ENCODE data around the gene CLCN1.

CLCN1 gene

DNA sequence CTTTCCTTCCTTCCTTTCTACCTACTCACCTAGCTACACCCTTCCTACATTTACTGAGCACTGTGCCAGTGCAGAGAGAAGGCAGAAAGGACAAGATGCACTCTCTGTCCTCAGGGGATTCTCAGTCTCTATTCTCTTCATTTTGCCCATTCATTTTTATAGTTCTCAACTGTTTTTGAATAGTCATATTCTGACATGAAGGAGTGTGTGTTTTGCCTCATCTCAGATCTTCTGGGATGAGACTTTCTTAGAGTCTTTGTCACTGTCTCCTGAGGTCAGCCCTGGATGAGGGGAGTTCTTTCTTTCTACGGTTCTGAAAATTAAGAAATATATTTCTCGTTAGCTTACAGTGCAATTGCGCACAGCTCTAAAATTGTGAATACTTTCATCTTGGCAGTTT lies 21.3 kb downstream of the CLCN1 start:
- no peaks in the 10 kb centered on the region for H3K9me3 Mint-ChIP-seq
- H3K27ac Mint-ChIP-seq: no peak overlapping the region
- H3K36me3 Mint-ChIP-seq (ENCODE audit: low read depth): no peaks in the 10 kb centered on the region
- H3K4me1 Mint-ChIP-seq (ENCODE audit: low read depth): no peaks in the 10 kb centered on the region
- H3K4me3 Mint-ChIP-seq: no peak overlapping the region
- H3K27me3 Mint-ChIP-seq: peaks cover 18% of the 10 kb centered on the region

DNA sequence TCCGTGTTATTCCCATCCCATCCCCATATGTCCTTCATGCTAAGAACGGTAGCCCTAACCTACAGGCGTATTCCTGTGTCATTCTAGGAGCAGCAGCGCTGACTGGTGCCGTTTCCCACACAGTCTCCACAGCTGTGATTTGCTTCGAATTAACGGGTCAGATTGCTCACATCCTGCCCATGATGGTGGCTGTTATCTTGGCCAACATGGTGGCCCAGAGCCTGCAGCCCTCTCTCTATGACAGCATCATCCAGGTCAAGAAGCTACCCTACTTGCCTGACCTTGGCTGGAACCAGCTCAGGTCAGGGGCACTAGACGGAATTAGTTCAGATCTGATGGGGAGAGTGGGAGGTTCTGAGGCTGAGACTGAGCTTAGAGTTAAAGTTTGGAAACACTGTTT lies 25.9 kb downstream of the CLCN1 start:
- H3K27ac Mint-ChIP-seq: no peak overlapping the region
- H3K4me1 Mint-ChIP-seq (ENCODE audit: low read depth): peaks cover 12% of the 10 kb centered on the region
- no peaks in the 10 kb centered on the region for H3K36me3 Mint-ChIP-seq (ENCODE audit: low read depth)
- H3K4me3 Mint-ChIP-seq: no peak overlapping the region
- peaks cover 23% of the 10 kb centered on the region for H3K27me3 Mint-ChIP-seq
- no peaks in the 10 kb centered on the region for H3K9me3 Mint-ChIP-seq

DNA sequence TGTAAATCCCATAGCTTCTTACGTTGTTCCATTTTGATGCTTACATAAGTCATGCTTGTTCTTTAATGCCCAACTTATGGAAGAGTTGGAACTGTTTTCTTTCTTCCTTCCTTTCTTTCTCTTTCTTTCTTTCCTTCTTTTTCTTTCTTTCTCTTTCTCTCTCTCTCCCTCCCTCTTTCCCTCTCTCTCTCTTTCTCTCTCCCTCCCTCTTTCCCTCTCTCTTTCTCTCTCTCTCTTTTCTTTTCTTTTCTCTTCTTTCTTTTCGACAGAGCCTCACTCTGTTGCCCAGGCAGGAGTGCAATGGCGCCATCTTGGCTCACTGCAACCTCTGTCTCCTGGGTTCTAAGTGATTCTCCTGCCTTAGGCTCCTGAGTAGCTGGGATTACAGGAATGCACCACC lies 27.7 kb downstream of the CLCN1 start:
- Mint-ChIP-seq H3K4me3 (no peak overlapping the region), H3K9me3 (no peaks in the 10 kb centered on the region), H3K27ac (no peak overlapping the region), H3K36me3 (ENCODE audit: low read depth) (no peaks in the 10 kb centered on the region), H3K27me3 (peaks cover 16% of the 10 kb centered on the region), H3K4me1 (ENCODE audit: low read depth) (peaks cover 12% of the 10 kb centered on the region)

DNA sequence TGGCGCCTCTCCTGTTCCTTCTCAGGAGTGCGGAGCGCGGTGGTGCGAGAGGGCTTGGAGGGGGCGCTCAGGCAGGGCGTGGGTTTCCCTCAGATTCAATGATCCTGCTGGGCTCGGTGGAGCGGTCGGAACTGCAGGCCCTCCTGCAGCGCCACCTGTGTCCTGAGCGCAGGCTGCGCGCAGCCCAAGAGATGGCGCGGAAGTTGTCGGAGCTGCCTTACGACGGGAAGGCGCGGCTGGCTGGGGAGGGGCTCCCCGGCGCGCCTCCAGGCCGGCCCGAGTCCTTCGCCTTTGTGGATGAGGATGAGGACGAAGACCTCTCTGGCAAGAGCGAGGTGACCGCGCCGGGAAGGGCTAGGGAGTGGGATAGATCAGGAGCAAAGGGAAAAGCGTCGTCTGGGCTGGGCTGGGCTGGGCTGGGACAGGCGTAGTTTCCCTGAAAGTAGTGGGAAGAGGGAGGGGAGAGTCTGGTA lies 29.6 kb downstream of the CLCN1 start:
- Mint-ChIP-seq H3K4me3 (peak overlapping the region; percentile 71), H3K4me1 (ENCODE audit: low read depth) (peaks cover 12% of the 10 kb centered on the region), H3K27me3 (peaks cover 12% of the 10 kb centered on the region), H3K36me3 (ENCODE audit: low read depth) (no peaks in the 10 kb centered on the region), H3K27ac (peak overlapping the region; percentile 63), H3K9me3 (no peaks in the 10 kb centered on the region)

DNA sequence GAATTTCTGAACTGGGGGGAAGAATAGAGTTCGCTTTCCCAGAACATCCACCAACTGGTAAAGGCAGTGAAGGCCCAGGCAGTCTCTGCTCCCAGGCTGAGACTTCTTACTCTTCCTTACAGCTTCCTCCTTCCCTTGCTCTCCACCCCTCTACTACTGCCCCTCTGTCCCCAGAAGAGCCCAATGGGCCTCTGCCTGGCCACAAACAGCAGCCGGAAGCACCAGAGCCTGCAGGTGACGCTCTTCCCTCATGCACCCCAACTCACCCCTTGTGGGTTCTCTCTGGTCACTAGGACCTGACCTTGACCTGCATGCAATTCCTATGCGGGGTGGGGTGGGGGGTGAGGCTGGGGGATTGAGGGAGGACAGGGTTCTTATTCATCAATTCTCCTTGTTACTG lies 30.1 kb downstream of the CLCN1 start:
- Mint-ChIP-seq H3K4me3 (no peak overlapping the region), H3K27me3 (peaks cover 12% of the 10 kb centered on the region), H3K27ac (no peak overlapping the region), H3K36me3 (ENCODE audit: low read depth) (no peaks in the 10 kb centered on the region), H3K9me3 (no peaks in the 10 kb centered on the region), H3K4me1 (ENCODE audit: low read depth) (peaks cover 12% of the 10 kb centered on the region)

DNA sequence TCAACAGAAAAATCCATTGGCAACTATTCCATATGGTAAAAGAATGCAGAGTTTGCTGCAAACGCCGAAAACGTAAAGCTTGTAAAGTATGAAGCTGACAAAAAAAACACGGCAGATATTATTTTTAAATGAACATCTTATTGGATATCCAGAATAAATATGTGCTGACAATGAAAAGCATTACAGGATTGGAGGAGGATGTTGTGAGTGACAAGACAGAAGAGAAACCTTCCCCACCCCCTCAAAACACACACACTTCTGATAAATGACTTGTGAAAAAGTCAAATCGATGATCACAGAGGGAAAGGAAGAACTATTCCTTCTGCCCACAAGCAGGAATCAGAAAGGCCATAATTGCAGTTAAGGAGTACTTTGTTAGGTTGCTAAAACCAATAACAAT lies 32.0 kb downstream of the CLCN1 start:
- Mint-ChIP-seq H3K4me1 (ENCODE audit: low read depth) (peaks cover 12% of the 10 kb centered on the region), H3K36me3 (ENCODE audit: low read depth) (no peaks in the 10 kb centered on the region), H3K9me3 (no peaks in the 10 kb centered on the region), H3K27me3 (peaks cover 12% of the 10 kb centered on the region), H3K27ac (no peak overlapping the region), H3K4me3 (no peak overlapping the region)

DNA sequence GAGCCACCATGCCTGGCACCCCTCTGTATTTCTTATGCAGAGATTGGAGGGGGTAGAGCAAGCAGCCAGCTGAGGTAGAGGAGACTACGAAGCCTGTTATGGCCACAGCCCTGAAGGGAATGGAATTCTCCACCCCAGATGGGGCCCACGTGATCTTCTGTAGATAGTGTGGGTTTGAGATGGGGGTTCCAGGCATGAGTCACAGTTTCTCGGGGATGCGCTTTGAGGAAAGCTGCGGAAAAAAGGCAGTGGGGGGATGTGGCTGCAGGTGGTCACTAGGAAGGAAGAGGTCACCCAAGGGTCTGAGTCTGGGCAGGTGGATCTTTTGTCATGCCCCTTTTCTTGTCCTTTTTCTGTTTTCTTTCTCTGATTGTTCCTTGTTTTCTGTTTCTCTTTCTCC lies 35.1 kb downstream of the CLCN1 start:
- Mint-ChIP-seq H3K4me3 (no peak overlapping the region), H3K27me3 (peaks cover 11% of the 10 kb centered on the region), H3K9me3 (no peaks in the 10 kb centered on the region), H3K36me3 (ENCODE audit: low read depth) (no peaks in the 10 kb centered on the region), H3K4me1 (ENCODE audit: low read depth) (peaks cover under 1% of the 10 kb centered on the region), H3K27ac (no peak overlapping the region)

DNA sequence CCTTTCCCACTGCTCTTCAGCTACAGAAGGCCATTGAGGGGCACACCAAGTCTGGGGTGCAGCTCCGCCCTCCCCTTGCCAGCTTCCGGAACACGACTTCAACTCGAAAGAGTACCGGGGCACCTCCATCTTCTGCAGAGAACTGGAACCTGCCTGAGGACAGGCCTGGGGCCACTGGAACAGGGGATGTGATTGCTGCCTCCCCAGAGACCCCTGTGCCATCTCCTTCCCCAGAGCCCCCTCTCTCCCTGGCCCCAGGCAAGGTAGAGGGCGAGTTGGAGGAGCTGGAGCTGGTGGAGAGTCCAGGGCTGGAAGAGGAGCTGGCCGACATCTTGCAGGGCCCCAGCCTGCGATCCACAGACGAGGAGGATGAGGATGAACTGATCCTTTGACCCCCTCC lies 35.7 kb downstream of the CLCN1 start:
- Mint-ChIP-seq H3K27me3 (peaks cover 5% of the 10 kb centered on the region), H3K4me3 (no peak overlapping the region), H3K27ac (no peak overlapping the region)

DNA sequence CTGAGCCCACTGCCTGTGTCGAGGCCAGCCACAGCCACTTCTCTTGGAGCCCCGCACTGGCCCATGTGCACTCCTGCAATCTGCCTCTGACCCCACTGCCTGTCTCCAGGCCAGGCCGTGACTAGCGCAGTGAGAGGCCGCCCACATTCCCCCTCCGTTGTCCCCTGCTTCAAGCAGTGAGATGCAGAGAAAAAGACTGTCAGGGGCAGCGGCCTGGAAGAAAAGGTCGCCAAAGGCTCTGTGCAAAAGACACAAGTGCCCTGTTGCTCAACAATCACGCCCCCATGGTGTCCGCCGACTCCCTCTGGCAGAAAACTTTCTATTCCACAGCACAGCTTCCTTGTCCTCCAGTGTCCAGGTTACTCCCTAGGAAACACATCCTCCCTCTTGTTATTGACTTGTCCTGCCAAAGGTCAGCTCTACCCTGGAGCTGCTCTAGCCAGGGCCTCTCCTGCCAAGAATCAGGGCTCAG lies 36.7 kb downstream of the CLCN1 start:
- no peak overlapping the region for H3K4me3 Mint-ChIP-seq
- H3K4me1 Mint-ChIP-seq (ENCODE audit: low read depth): no peaks in the 10 kb centered on the region
- H3K27ac Mint-ChIP-seq: no peak overlapping the region
- H3K9me3 Mint-ChIP-seq: no peaks in the 10 kb centered on the region
- H3K36me3 Mint-ChIP-seq (ENCODE audit: low read depth): no peaks in the 10 kb centered on the region
- no peaks in the 10 kb centered on the region for H3K27me3 Mint-ChIP-seq

More for the DNA sequence above, 35.7 kb downstream of the CLCN1 start:
- Mint-ChIP-seq H3K9me3 (no peaks in the 10 kb centered on the region), H3K4me1 (ENCODE audit: low read depth) (no peaks in the 10 kb centered on the region), H3K36me3 (ENCODE audit: low read depth) (no peaks in the 10 kb centered on the region)

DNA sequence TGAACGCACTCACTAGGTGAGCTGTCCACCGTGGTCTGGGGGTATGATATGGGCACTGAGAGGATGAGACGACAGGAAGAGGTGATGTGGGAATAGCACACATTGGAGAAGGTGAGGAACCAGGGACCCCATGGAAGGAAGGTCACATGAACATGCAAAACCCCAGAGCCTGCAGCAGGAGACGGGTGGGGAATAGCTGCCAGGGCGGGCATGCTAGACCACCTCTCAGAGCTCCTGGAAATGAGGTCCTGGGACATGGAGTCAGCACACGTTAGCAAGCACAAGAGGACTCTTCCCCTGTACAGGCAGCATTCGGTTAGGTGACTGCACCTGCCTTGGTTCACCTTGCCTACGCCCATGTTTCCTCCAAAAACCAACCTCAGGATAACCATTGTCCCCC lies 38.5 kb downstream of the CLCN1 start:
- Mint-ChIP-seq H3K4me3 (no peak overlapping the region), H3K9me3 (no peaks in the 10 kb centered on the region), H3K27me3 (no peaks in the 10 kb centered on the region), H3K4me1 (ENCODE audit: low read depth) (no peaks in the 10 kb centered on the region), H3K36me3 (ENCODE audit: low read depth) (no peaks in the 10 kb centered on the region), H3K27ac (no peak overlapping the region)

DNA sequence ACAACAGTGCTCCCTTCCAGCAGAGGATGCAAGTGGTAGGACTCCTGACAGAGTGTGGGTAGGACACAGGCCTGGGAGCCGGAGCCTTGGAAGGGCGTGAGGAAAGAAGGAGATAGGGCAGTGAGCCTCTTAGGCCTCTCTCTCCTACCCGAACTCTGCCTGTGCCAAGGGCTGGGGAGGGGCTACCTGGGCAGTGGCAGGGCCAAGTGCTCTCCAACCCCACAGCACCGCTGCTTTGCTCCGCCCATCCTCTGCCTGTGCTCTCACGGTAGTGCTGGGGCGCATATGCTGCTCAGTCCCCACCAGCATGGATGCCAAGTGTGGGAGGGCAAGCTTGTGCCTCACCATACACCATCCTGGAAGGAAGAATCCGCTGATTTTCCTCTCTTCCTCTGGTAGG lies 39.1 kb downstream of the CLCN1 start:
- Mint-ChIP-seq H3K27ac (no peak overlapping the region), H3K27me3 (no peaks in the 10 kb centered on the region), H3K36me3 (ENCODE audit: low read depth) (no peaks in the 10 kb centered on the region), H3K4me3 (no peak overlapping the region), H3K9me3 (no peaks in the 10 kb centered on the region), H3K4me1 (ENCODE audit: low read depth) (no peaks in the 10 kb centered on the region)

DNA sequence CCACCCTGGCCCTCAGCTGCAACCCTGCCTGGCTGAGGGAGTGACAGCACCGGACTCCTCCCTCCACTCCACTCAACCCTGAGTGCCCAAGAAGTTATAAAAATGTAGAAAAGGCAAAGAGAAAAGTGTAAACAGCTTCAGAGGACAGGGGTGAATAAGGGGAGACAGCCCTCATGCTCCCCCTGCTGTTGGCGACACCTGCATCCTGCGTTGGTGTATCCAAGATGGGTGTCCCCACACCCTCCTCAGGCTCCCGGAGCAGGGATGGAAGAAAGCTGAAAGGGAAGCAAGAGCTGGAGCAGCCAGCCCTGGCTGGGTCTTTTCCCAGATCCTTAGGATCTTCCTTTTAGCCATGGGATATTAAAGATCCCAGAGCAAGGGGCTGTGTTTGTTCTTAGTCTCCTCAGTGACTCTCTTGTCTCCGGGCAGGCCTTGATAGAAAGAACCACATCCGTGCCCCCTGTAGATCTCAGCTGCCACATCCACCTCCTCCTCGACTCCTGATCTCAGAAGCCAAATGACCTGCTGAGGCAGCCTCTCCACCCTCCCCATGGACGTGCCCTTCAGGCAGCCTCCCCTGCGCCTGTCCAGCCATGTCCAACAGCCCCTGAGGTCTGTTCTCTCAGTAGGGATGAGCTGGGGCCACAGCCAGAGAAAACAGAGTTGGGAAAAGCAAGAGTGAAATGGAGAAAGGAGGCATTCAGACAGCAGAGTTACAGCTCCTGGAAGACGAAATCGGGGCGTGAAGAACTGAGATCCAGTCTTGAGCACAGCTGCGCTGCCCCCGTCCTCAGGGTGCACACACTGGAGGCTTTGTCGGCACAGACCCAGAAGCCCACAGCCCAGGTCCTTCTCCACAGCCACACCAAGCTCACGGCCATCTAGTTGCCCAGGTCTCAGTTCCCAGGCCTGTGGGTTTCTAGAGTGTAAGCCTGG lies 39.8 kb downstream of the CLCN1 start:
- H3K27ac Mint-ChIP-seq: no peak overlapping the region
- H3K36me3 Mint-ChIP-seq (ENCODE audit: low read depth): no peaks in the 10 kb centered on the region
- H3K4me3 Mint-ChIP-seq: no peak overlapping the region
- peaks cover 5% of the 10 kb centered on the region for H3K27me3 Mint-ChIP-seq
- H3K9me3 Mint-ChIP-seq: no peaks in the 10 kb centered on the region
- no peaks in the 10 kb centered on the region for H3K4me1 Mint-ChIP-seq (ENCODE audit: low read depth)

DNA sequence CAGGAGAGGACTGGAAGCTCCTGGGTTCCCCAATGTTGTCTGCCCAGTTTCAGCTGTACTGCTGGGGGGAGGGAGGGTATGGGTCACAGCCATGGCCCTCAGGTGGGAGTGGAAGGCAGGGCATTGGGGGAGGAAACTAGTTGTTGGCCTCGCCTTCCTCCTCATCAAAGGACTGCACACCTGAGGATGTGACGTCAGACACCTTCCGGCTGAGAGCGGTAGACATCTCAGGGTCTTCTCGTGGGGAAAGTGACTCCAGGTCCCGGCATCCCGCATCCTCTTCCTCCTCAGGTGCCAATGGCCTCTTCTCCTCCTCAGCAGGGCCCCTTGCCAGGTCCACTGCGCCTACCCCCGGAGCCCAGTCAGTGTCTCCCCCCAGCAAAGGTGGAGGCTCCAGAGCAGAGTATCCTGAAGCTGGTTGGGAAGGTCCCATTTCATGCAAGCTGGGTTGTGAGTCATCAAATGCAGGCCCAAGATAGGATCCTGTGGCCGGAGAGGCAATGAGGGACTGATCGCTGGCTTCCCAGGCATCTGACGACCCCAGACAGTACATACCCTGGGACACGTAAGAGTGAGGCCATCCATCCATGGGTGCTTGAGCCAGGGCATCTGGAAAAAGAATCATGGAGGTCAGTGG lies 40.6 kb downstream of the CLCN1 start:
- no peak overlapping the region for H3K27ac Mint-ChIP-seq
- peaks cover 9% of the 10 kb centered on the region for H3K27me3 Mint-ChIP-seq
- H3K36me3 Mint-ChIP-seq (ENCODE audit: low read depth): no peaks in the 10 kb centered on the region
- no peak overlapping the region for H3K4me3 Mint-ChIP-seq
- H3K4me1 Mint-ChIP-seq (ENCODE audit: low read depth): no peaks in the 10 kb centered on the region
- H3K9me3 Mint-ChIP-seq: no peaks in the 10 kb centered on the region

DNA sequence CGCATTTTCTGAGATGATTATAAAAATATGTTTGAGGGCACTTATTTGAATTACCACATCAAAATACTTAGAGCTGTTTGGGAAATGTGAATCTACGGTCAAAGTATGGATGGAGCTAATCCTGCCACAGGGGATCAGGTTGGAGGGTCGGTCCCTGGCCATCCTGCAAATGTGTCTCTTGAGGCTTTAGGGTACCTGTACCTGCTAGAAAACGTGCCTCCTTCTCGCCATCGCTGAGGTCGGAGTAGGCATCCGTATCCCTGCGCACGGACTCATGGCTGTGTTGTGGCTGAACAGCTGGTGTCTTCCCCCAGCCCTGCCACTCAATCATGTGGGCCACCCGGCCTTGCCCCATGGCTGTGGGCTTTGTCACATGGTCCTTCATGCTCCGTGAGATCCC lies 42.7 kb downstream of the CLCN1 start:
- Mint-ChIP-seq H3K4me3 (no peak overlapping the region), H3K36me3 (ENCODE audit: low read depth) (no peaks in the 10 kb centered on the region), H3K4me1 (ENCODE audit: low read depth) (no peaks in the 10 kb centered on the region), H3K9me3 (no peaks in the 10 kb centered on the region), H3K27ac (no peak overlapping the region), H3K27me3 (peaks cover 16% of the 10 kb centered on the region)

DNA sequence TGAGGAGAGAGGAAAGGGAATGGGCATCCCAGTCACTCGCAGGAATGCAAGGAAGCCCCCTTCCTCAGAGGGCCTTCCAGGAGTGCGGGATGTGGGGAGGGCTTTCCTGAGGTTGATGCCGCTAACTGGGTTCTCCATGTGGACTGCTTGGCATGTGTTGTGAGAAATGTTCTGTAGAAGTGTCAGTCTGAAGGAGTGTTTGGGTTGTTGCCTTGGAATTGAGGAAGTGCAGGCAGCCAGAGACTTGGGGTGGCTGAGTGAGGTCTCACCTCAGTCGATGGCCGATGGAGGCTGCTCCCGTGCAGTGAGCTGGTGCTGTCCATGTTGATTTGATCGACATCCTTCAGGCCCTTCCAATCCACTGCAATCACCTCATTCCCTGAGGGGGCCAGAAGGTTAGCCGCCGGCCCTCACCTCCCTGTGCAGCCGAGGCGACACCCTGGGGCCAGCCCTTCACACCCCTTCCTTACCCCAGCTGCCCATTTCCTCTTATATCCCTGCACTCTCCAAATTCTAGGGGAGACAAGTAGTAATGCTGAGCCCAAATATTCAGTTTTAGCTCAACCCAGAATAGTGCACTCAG lies 44.0 kb downstream of the CLCN1 start:
- Mint-ChIP-seq H3K4me1 (ENCODE audit: low read depth) (no peaks in the 10 kb centered on the region), H3K27me3 (peaks cover 28% of the 10 kb centered on the region), H3K36me3 (ENCODE audit: low read depth) (no peaks in the 10 kb centered on the region), H3K9me3 (no peaks in the 10 kb centered on the region), H3K27ac (no peak overlapping the region), H3K4me3 (no peak overlapping the region)

Measured in stimulated activated naive CD8-positive, alpha-beta T cell treated with anti-CD3 and anti-CD28 coated beads, Interleukin-15, Interleukin-2, amounts not matched to agents 100 ng/mL and 50 ng/mL, for 24 hours (primary cell).